A549 (cell line): ENCODE data around the gene PRKD1. TPM values are rescaled to one million over a fixed set of nuclear protein-coding genes. Genes with fewer than 3 reads are reported as not detected.

ENCODE experiments used
- ATAC-seq, 2 experiments: fragments of 200-7000 bp in 1 of 2; fragments of >200 bp in 1 of 2; cut with Nextera tagmentation in 1 of 2; cut with Tn5 transposase in 1 of 2; 3 replicates each; pipeline versions ENCODE4 v1.8.0 to v1.9.1; 2018 to 2020; ENCODE audit warnings: mild to moderate bottlenecking in 1 of 2, moderate library complexity in 1 of 2
- CTCF ChIA-PET: fragments of 300-600 bp; sonication (Branson Sonifier 250); formaldehyde crosslinking; extraction: SDS; loops from one replicate; lab custom pipeline; 2021; ENCODE audit warnings: antibody characterized with exemption, inconsistent platforms; lab: Yijun Ruan, JAX
- POLR2A ChIA-PET: fragments of 350-600 bp; formaldehyde crosslinking; extraction: SDS; loops from one replicate; lab custom pipeline; 2021; ENCODE audit warnings: antibody characterized with exemption, inconsistent platforms; lab: Yijun Ruan, JAX
- DNase-seq, 2 experiments: peaks; one replicate each; pipeline versions ENCODE4 v3.0.0 to v3.0.0-alpha.2; 2011 to 2016; ENCODE audit warnings: low read depth in 1 of 2, low spot score in 1 of 2
- FAIRE-seq: peaks from 2 replicates; lab custom pipeline; 2011; peaks lifted over from hg19 to GRCh38; lab: Jason Lieb, UNC
- H3K27ac ChIP-seq, 2 experiments: fragments of >200 bp; sonication (Bioruptor Twin); formaldehyde crosslinking; 3 replicates each; pipeline ENCODE4 v1.5.1; 2016 to 2017
- H3K4me1 ChIP-seq: fragments of >200 bp; sonication (Bioruptor Twin); formaldehyde crosslinking; 3 replicates; pipeline ENCODE4 v1.6.1; 2016
- H3K4me2 ChIP-seq: fragments of >200 bp; sonication (Bioruptor Twin); formaldehyde crosslinking; 3 replicates; pipeline ENCODE4 v1.6.1; 2016
- H3K4me3 ChIP-seq: fragments of >200 bp; sonication (Bioruptor Twin); formaldehyde crosslinking; 3 replicates; pipeline ENCODE4 v1.5.1; 2016
- H3K9me3 ChIP-seq: fragments of >200 bp; sonication (Bioruptor Twin); formaldehyde crosslinking; 3 replicates; pipeline ENCODE4 v1.6.1; 2016
- ATOH8 ChIP-seq: fragments of 250-450 bp; sonication (Bioruptor Pico); IDR thresholded peaks from 2 replicates; pipeline ENCODE4 v1.5.0; 2020; ENCODE audit warnings: low read depth, mild to moderate bottlenecking, moderate library complexity
- BHLHE40 ChIP-seq: IDR thresholded peaks from 2 replicates; pipeline ENCODE4 v1.6.1; 2012; ENCODE audit warnings: low read depth, low read length, inconsistent platforms
- CBX2 ChIP-seq: fragments of 200-600 bp; sonication (generic); IDR thresholded peaks from 2 replicates; pipeline ENCODE4 v1.6.1; 2016; ENCODE audit warnings: low read depth, mild to moderate bottlenecking, borderline replicate concordance
- CHD4 ChIP-seq: fragments of 200-600 bp; sonication (generic); IDR thresholded peaks from 2 replicates; pipeline ENCODE4 v1.6.1; 2016; ENCODE audit warnings: antibody characterized with exemption, mild to moderate bottlenecking, borderline replicate concordance
- EHF ChIP-seq: fragments of 250-450 bp; sonication (Bioruptor Pico); IDR thresholded peaks from 2 replicates; pipeline ENCODE4 v1.5.0; 2020; ENCODE audit warnings: mild to moderate bottlenecking
- EHMT2 ChIP-seq: fragments of 200-600 bp; sonication (generic); IDR thresholded peaks from 2 replicates; pipeline ENCODE4 v1.6.1; 2016; ENCODE audit warnings: antibody characterized with exemption, low read depth, mild to moderate bottlenecking, moderate library complexity
- EP300 ChIP-seq, 2 experiments: fragments of >200 bp; sonication (Bioruptor Twin); formaldehyde crosslinking; IDR thresholded peaks; 2 replicates in 1 of 2; 3 replicates in 1 of 2; pipeline ENCODE4 v1.6.1; 2016 to 2017
- ESRRA ChIP-seq: fragments of 150-350 bp; IDR thresholded peaks from 2 replicates; pipeline ENCODE4 v1.6.1; 2014; ENCODE audit warnings: mild to moderate bottlenecking, low read length, borderline replicate concordance
- FOSB ChIP-seq: fragments of 250-450 bp; sonication (Bioruptor Pico); IDR thresholded peaks from 2 replicates; pipeline ENCODE4 v1.5.0; 2020; ENCODE audit warnings: mild to moderate bottlenecking, moderate library complexity
- FOSL2 ChIP-seq, 2 experiments: fragments of 450-650 bp in 1 of 2; fragments of >200 bp in 1 of 2; sonication (Bioruptor Twin) in 1 of 2; formaldehyde crosslinking; IDR thresholded peaks; 2 replicates each; pipeline versions ENCODE4 v1.5.0 to v1.6.1; 2016 to 2020; ENCODE audit warnings: mild to moderate bottlenecking in 1 of 2, moderate library complexity in 1 of 2
- FOXS1 ChIP-seq: fragments of 250-450 bp; sonication (Bioruptor Pico); IDR thresholded peaks from 2 replicates; pipeline ENCODE4 v1.5.0; 2020; ENCODE audit warnings: mild to moderate bottlenecking, moderate library complexity
- HMGXB4 ChIP-seq: fragments of 250-450 bp; sonication (Bioruptor Pico); IDR thresholded peaks from 2 replicates; pipeline ENCODE4 v1.5.0; 2021; ENCODE audit warnings: mild to moderate bottlenecking, moderate library complexity, borderline replicate concordance
- HOXA7 ChIP-seq: fragments of 250-450 bp; sonication (Bioruptor Pico); IDR thresholded peaks from 2 replicates; pipeline ENCODE4 v1.5.0; 2020; ENCODE audit warnings: mild to moderate bottlenecking, moderate library complexity
- HOXB13 ChIP-seq: fragments of 250-450 bp; sonication (Bioruptor Pico); IDR thresholded peaks from 2 replicates; pipeline ENCODE4 v1.5.0; 2020; ENCODE audit warnings: low read depth, mild to moderate bottlenecking, moderate library complexity
- JUN ChIP-seq, 2 experiments: fragments of >200 bp; sonication (Bioruptor Twin); formaldehyde crosslinking; IDR thresholded peaks; 2 replicates in 1 of 2; 3 replicates in 1 of 2; pipeline ENCODE4 v1.6.1; 2016 to 2017
- KDM5A ChIP-seq: fragments of 200-600 bp; sonication (generic); IDR thresholded peaks from 2 replicates; pipeline ENCODE4 v1.6.1; 2016; ENCODE audit warnings: antibody characterized with exemption, mild to moderate bottlenecking
- NR3C1 ChIP-seq: fragments of >200 bp; sonication (Bioruptor Twin); formaldehyde crosslinking; IDR thresholded peaks from 3 replicates; pipeline ENCODE4 v1.6.1; 2017
- REST ChIP-seq: fragments of 200-600 bp; sonication (generic); IDR thresholded peaks from 2 replicates; pipeline ENCODE4 v1.6.1; 2016; ENCODE audit warnings: antibody characterized with exemption, mild to moderate bottlenecking, moderate library complexity
- RFX5 ChIP-seq: fragments of 450-650 bp; IDR thresholded peaks from 2 replicates; pipeline ENCODE4 v1.7.1; 2014; ENCODE audit warnings: antibody characterized with exemption, mild to moderate bottlenecking, moderate library complexity
- SMC3 ChIP-seq: fragments of >200 bp; sonication (Bioruptor Twin); formaldehyde crosslinking; IDR thresholded peaks from 3 replicates; pipeline ENCODE4 v1.6.1; 2018; ENCODE audit warnings: inconsistent platforms
- SREBF2 ChIP-seq: fragments of 450-650 bp; IDR thresholded peaks from 2 replicates; pipeline ENCODE4 v1.6.1; 2014; ENCODE audit warnings: mild to moderate bottlenecking, moderate library complexity
- ZC3H11A ChIP-seq: fragments of 450-650 bp; IDR thresholded peaks from 2 replicates; pipeline ENCODE4 v1.6.1; 2014; ENCODE audit warnings: antibody characterized with exemption, mild to moderate bottlenecking
- ZNF302 ChIP-seq: fragments of 250-450 bp; sonication (Bioruptor Pico); IDR thresholded peaks from 2 replicates; pipeline ENCODE4 v1.9.0; 2021; ENCODE audit warnings: inconsistent platforms, mild to moderate bottlenecking, moderate library complexity
- ZSCAN20 ChIP-seq: fragments of 250-450 bp; sonication (Bioruptor Pico); IDR thresholded peaks from 2 replicates; pipeline ENCODE4 v1.8.0; 2022; ENCODE audit warnings: mild to moderate bottlenecking, moderate library complexity
- WGBS: methylation state at CpG from one replicate; pipeline ENCODE4 v1.1.6; 2017; ENCODE audit errors: missing lambda C conversion rate; 5-methylcytosine and 5-hydroxymethylcytosine counted together
- polyA plus RNA-seq, 4 experiments: library from polyadenylated mRNA; depleted of rRNA in 3 of 4; stranded (reverse); fragments of >200 nt; fragmentation: RNase III in 1 of 4; extraction: RNeasy Plus Mini Kit Qiagen cat#74134 plus additional on column Dnase treatment in 1 of 4; gene quantifications; 2 replicates in 3 of 4; 3 replicates in 1 of 4; pipeline ENCODE4 v1.2.3, GENCODE V29; 2011 to 2017
- TF ChIP-seq, protein P1 (sequence below): fragments of 450-650 bp; IDR thresholded peaks from 2 replicates; pipeline ENCODE4 v1.6.1; 2014; ENCODE audit warnings: antibody characterized with exemption

PRKD1 gene
- polyA plus RNA-seq, 2 of the 4 experiments (the other 2 are of a cell fraction), result 3.0 to 7.8 TPM

GRCh38 chr14:29847056-29847380 lies 80.6 kb downstream of the PRKD1 start (continued):
- TF ChIP-seq HMGXB4 (CRISPR knock-in tag) (no peak), BHLHE40 (no peak), EHF (no peak), HOXA7 (CRISPR knock-in tag) (no peak), ZC3H11A (no peak), SMC3 (no peak), HOXB13 (no peak), REST (no peak)
- TF ChIP-seq, protein P1, sequence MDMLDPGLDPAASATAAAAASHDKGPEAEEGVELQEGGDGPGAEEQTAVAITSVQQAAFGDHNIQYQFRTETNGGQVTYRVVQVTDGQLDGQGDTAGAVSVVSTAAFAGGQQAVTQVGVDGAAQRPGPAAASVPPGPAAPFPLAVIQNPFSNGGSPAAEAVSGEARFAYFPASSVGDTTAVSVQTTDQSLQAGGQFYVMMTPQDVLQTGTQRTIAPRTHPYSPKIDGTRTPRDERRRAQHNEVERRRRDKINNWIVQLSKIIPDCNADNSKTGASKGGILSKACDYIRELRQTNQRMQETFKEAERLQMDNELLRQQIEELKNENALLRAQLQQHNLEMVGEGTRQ, result no peak

DNA sequence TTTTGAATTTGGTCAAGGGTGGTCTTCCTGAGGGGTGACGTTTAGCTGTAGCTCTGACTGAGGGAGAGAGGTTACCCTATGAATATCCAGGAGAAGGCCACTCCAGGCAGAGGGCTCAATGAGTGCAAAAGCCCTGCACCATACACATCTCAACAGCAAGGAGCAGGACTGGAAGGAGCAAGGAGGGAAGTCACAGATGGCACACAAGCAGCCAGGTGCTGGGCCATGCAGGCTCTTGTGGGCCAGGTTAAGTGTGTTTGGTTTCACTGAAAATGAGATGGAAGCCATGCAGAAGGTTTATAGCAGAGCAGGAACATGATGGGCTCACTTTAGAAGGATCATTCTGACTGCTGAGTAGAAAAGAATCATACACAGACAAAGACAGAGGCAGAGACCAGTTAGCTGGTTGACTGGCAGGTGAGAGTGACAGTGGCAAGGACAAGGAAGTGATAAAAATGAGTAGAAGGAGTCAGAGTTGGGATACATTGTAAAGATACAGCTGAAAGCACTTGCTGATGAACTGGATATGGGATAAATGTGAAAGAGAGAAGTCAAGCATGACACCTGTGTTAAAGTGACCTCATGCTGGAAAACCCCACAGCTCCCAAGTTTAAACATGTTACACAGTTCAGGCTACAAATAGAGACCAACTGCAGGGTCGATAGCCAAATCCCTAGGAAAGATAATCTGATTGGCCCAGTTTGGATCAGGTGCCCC lies 81.2 kb downstream of the PRKD1 start:
- no peaks in the 10 kb centered on the region for H3K4me1 ChIP-seq
- POLR2A ChIA-PET, result no interaction called here
- CTCF ChIA-PET, result no interaction called here
- H3K9me3 ChIP-seq, result peaks cover 6% of the 10 kb centered on the region; the same call in 2 of the 3 replicates
- H3K27ac ChIP-seq, result no peak overlapping the region
- ATAC-seq, result no peak
- no peak for DNase-seq
- H3K4me3 ChIP-seq, result no peak overlapping the region
- no peak overlapping the region for H3K4me2 ChIP-seq
- no peak for FAIRE-seq
- no peak for TF ChIP-seq ATOH8
- no peak for TF ChIP-seq CBX2
- no peak for TF ChIP-seq EHMT2
- TF ChIP-seq JUN (IDR thresholded peaks at IDR 0.05), result no peak
- TF ChIP-seq ZNF302 (CRISPR knock-in tag), result no peak
- no peak for TF ChIP-seq KDM5A
- no peak for TF ChIP-seq FOXS1 (CRISPR knock-in tag)
- no peak for TF ChIP-seq ESRRA
- TF ChIP-seq SREBF2, result no peak
- TF ChIP-seq CHD4, result no peak
- no peak for TF ChIP-seq RFX5
- TF ChIP-seq ZC3H11A, result no peak
- no peak for TF ChIP-seq FOSB (CRISPR knock-in tag)
- TF ChIP-seq, protein P1, result no peak
- no peak for TF ChIP-seq EP300 (IDR thresholded peaks at IDR 0.05)
- no peak for TF ChIP-seq FOSL2 (IDR thresholded peaks at IDR 0.05)
- TF ChIP-seq FOSL2 (CRISPR knock-in tag; IDR thresholded peaks at IDR 0.05), result no peak
- no peak for TF ChIP-seq NR3C1
- no peak for TF ChIP-seq ZSCAN20 (CRISPR knock-in tag)
- no peak for TF ChIP-seq REST
- TF ChIP-seq, all 56 proteins: peak for 0
- 15% methylated on average over 2 of the region's 2 CpGs for WGBS
